Femur (tissue), 1 donor: ENCODE results near the gene HEY2.

Source experiments
- DNase-seq: peaks from one replicate; pipeline ENCODE4 v3.0.0-alpha.2; 2017

Gene HEY2

GRCh38 chr6:125745281-125746018, 4.0 kb upstream of the HEY2 start:
- DNase-seq = no peak

- DNase-seq = no peak
Observed at GRCh38 chr6:125746019-125746414, 3.4 kb upstream of the HEY2 start.

DNA sequence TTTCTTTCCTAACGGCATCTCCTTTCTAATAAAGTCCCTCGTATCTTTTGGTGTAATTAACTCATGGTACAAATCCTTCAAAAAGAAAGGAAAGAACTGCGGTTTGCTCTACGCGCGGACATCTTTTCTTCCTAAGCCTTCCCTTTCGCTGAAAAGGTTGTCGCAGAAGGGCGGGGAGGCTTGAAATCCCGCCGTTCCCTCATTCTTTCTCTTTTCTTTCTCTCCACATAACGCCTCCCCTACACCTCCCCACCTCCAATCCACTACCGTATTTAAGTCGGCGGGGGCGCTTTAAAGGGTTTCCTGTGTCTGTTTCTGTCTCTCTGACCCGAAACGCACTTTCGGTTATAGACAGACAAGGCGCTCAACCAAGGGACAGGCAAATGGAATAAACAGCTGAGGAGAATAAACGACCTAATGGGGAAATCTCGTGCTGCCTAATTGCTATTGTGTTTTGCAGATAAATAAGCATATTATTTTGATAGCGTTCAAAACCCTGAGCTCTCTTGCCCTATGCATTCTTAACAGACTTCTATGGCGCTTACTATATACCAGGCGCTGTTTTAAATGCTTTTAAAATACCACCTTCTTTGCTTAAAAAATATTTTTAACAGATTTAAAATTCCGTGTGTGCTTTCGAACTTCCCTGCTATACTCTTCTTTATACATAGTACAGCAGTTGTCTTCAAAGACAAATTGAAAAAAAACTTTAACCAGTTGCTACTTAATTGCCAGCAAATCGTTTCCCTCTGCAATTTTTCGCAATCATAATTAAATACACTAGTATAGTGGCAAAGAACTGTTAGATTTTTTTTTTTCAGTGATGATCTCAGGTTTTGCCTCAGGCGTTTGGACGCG, 2.5 kb upstream of the HEY2 start:
- peak; percentile 67 for DNase-seq

DNA sequence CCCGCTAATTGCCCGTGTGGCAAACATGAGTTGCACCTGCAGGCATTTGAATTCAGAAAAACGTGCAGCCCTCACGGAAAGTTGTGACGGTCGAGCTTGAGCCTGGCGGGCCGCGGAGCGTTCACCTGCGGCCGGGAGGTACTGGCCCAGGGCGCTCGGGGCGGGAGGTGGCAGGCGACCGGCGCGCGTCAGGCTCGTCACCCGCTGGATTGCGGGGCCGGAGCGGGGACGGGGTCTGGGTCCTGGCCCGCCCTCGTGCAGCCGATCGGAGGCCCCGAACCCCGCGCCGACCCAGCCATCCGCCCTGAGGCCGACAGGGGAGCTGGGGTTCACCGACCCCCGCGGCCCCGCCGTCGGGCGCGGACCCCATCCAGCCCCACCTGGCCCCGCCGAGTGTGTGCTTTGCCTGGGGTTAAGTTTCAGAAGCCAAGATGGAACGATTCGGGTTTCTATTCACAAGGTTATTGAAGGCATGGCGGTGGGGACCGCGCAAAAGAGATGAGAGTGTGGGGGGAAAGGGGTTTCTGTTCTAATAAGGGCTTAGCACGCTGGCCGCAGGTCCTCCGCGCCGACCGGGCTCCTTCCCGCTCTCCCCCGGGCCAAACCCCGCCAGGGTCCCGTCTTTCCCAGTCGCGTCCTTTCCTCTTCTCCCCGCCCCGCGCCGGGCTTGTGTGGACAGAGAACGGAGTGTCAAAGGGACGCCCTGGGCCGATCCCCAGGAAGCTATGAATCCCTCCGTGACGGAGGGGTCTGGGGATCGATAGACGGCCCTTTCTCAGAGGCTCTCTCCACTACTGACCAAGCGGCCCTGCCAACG, 1.6 kb upstream of the HEY2 start:
- peak; percentile 44 for DNase-seq

DNA sequence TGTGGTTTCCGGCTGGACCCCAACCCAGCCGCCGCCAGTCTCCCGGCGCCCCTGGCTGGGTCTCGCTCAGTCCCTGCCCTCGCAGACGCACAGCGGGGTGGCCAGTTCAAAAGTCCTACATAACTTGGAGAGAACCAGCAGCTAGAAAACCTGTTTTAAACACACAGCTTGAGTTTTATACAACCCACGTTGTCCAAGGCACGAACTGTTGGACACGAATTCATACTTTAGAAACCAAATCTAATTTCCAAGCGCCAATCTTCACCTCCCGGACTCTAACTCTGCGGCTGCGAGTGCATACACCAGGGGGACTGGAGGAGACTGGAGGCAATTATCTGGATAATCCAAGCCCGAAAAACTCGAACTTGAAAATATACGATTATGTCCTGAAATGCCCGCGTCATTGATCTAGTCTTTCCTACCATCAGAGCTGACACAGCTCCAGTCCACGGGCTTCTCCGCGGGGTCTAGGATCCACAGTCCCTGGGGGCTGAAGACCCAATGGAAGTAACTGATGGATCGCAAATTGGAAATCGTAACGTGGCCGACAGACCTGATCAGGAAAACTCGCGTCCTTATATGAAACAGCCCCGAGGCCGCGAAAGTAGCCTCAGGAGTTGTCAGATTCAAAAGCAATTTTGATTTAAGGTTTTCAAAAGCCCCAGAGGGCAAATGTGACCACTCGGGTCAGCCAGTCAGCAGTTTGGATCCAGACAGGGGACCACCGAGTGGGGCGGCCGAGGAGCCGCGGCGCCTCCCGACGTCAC, 843 bp upstream of the HEY2 start:
- peak; percentile 27 for DNase-seq

DNA sequence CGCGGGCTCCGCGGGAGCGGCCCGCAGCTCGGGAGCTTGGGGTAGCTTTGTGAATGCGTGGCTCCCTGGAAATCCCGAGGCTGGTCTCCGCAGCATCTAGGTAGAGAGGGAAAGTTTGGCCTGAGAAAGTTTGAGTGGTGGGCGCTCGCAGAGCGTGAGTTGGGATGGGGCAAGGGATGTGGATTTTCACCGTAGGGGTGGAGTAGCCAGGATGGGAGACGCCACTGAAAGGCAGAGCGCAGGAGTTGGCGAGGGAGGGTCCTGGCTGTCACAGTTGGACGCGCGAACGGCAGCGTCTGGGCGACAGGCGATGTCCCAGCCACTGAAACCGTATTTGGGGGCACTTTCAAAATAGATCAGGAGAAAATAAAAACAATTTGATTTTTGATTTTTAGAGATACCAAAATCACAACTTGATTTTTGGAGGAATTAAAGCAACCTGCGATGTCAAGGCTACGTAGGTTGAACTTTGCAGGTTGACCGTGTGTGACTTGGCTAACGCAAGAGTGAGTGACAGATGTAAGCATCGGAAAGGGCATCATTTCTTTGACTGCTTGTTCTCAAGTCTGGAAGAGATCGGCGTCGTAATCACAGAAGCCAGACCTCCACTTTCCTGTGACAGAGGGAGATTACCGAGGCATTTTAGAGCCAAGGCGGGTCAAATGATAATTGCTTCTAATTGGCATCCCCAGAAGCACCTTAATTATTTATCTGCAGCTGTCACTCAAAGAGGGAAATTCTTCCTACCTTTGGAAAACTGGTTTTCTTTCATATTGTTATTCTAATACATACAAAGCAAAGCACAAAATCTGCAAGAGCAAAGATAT, 646 bp downstream of the HEY2 start:
- peak; percentile 43 for DNase-seq

DNA sequence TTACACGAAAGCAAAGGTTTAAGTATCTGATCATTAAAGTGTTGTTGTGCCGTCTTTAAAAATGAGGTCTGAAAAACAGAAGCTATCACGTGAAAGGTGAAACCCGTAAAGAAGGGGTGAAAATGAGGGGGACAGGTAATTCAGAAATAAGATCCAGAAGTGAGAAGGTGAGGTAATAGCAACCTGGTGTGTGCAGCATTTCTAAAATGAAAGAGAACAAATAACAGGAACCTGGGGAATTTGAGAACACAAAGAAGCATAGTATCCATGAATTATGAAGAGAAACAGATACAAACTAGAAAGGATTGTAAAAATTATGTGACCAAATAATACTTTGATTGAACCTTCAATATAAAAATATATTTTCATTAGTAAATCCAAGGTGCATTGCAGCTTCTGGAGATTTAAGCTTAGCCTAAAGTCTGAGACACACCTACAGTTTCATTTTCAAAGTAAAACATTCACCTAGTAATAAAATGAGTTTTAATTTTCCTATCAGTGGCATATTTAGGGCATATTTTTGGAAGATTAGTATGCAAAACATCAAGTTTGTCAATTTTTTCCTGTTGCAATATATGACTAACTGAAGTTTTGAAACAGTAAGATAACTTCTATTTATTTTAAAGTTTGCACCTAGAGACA, 1.4 kb downstream of the HEY2 start:
- no peak for DNase-seq

- DNase-seq = no peak
Observed at GRCh38 chr6:125751334-125751916, 2.0 kb downstream of the HEY2 start.

GRCh38 chr6:125752773-125753172, 3.3 kb downstream of the HEY2 start:
- no peak for DNase-seq

DNA sequence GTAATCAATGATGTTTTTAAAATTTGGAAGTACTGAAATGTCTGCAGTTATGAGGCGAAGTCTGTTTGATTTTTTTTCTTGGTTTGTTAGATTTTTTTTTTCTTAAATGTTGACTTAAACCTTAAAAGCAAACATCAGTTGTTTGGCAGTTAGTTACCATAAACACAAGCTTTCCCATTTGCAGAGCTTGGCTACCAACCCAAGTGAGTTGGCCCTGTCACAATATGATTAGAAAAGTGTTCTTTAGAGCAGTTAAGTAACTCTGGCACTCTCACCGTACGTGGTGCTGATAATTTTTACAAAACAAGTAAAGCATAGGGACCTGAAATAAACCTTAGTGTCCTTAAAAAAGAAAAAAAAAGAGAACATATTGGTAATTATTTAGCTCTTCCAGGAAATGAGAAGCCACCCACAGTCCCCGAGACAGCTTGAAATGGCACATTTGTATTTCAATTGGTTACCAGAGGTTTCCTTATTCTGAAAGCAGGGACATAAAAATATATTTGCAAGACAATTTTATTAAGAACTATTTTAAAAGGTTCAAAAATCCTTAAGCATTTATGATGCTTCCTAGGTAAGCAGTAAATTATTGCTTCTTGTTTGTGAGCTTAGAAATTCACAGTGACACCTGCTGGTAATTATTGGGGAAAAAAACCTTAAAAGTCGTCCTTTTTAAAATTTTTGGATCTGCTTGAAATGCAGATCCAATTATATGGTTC, 3.9 kb downstream of the HEY2 start:
- no peak for DNase-seq

GRCh38 chr6:125753937-125754259, 4.5 kb downstream of the HEY2 start:
- no peak for DNase-seq

GRCh38 chr6:125754566-125754965, 5.1 kb downstream of the HEY2 start:
- DNase-seq = no peak

DNA sequence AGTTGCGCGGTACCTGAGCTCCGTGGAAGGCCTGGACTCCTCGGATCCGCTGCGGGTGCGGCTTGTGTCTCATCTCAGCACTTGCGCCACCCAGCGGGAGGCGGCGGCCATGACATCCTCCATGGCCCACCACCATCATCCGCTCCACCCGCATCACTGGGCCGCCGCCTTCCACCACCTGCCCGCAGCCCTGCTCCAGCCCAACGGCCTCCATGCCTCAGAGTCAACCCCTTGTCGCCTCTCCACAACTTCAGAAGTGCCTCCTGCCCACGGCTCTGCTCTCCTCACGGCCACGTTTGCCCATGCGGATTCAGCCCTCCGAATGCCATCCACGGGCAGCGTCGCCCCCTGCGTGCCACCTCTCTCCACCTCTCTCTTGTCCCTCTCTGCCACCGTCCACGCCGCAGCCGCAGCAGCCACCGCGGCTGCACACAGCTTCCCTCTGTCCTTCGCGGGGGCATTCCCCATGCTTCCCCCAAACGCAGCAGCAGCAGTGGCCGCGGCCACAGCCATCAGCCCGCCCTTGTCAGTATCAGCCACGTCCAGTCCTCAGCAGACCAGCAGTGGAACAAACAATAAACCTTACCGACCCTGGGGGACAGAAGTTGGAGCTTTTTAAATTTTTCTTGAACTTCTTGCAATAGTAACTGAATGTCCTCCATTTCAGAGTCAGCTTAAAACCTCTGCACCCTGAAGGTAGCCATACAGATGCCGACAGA, 9.9 kb downstream of the HEY2 start:
- no peak for DNase-seq

- no peak for DNase-seq
Observed at GRCh38 chr6:125759959-125760457, 10.6 kb downstream of the HEY2 start.

GRCh38 chr6:125764121-125764671, 14.8 kb downstream of the HEY2 start:
- no peak for DNase-seq

GRCh38 chr6:125765944-125766343, 16.5 kb downstream of the HEY2 start:
- no peak for DNase-seq

DNA sequence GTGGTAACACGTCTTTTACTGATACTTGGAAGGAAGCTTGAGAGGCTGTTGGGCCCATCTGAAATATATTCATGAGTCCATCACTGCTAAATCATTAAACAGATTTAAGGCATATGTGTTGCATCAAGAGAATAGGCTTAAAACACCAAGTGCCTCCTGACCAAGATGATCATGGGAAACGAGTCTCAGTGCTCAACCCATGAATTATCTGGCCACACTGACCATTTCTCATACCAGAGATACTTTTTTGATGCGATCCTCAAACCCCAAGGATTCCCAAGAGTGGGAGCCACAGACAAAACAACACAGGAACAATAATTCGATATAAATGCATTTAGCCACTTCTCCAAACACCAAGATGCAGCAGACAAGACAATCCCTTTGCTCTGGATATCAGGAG, 17.2 kb downstream of the HEY2 start:
- no peak for DNase-seq

- DNase-seq = no peak
Observed at GRCh38 chr6:125769147-125769783, 19.8 kb downstream of the HEY2 start.
